GM12878 (cell line): Measurements from ENCODE around the gene SPAG16.

Experiments used
- EZH2 ChIP-seq: IDR thresholded peaks from 2 replicates; pipeline ENCODE4 v1.6.1; 2012; ENCODE audit warnings: low read depth, mild to moderate bottlenecking, control low read depth, inconsistent platforms, low read length, borderline replicate concordance; ENCODE audit not compliant: control insufficient read depth
- MYC ChIP-seq: IDR thresholded peaks from 2 replicates; pipeline ENCODE4 v1.6.1; 2011; ENCODE audit warnings: mild to moderate bottlenecking, low read length, moderate library complexity, inconsistent platforms; ENCODE audit not compliant: insufficient read depth, insufficient replicate concordance, insufficient read length, severe bottlenecking
- NFYB ChIP-seq: IDR thresholded peaks from 2 replicates; pipeline ENCODE4 v1.6.1; 2011; ENCODE audit warnings: low read depth, mild to moderate bottlenecking, low read length, improper control_type of control experiment, moderate library complexity; ENCODE audit not compliant: insufficient read depth
- POLR2A ChIP-seq: IDR thresholded peaks from 2 replicates; pipeline ENCODE4 v1.6.1; 2011; ENCODE audit warnings: low read depth, mild to moderate bottlenecking, low read length
- TF ChIP-seq, protein P1 (sequence below), 3 experiments: IDR thresholded peaks in 2 of 3; conservative IDR thresholded peaks in 1 of 3; 2 replicates each; pipeline ENCODE4 v1.5.1; 2011; ENCODE audit warnings: low read depth in 3 of 3, low read length in 3 of 3, mild to moderate bottlenecking in 3 of 3, control low read depth in 2 of 3, moderate library complexity in 2 of 3, inconsistent platforms in 1 of 3, mixed read lengths in 1 of 3; ENCODE audit not compliant: control insufficient read depth in 2 of 3, insufficient read depth in 1 of 3; ENCODE audit errors: extremely low read depth in 1 of 3

DNA sequence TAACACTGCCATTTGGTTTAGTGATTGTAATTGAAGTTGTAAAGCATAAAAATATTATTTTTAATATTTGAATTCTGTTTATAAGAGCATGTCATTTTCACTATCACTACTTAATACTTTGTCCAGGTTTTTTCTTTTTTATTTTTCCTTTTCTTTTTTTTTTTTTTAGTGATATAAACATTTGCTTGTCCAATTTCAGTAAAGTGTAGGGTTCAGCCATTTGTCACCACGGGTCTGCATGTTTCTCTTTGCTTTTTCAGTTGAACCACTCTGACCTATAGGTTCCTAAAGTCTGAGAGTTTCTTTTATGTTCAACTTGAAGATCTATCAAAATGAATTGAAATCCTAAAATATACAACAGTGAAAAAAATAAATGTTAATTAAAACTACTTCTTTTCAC is 48.5 kb upstream of the SPAG16 start:
- TF ChIP-seq NFYB (no peak), MYC (no peak), EZH2 (no peak), POLR2A (no peak)
- TF ChIP-seq, protein P1, sequence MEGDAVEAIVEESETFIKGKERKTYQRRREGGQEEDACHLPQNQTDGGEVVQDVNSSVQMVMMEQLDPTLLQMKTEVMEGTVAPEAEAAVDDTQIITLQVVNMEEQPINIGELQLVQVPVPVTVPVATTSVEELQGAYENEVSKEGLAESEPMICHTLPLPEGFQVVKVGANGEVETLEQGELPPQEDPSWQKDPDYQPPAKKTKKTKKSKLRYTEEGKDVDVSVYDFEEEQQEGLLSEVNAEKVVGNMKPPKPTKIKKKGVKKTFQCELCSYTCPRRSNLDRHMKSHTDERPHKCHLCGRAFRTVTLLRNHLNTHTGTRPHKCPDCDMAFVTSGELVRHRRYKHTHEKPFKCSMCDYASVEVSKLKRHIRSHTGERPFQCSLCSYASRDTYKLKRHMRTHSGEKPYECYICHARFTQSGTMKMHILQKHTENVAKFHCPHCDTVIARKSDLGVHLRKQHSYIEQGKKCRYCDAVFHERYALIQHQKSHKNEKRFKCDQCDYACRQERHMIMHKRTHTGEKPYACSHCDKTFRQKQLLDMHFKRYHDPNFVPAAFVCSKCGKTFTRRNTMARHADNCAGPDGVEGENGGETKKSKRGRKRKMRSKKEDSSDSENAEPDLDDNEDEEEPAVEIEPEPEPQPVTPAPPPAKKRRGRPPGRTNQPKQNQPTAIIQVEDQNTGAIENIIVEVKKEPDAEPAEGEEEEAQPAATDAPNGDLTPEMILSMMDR (IDR thresholded peaks at IDR 0.05 in 2 of 3, conservative IDR thresholded peaks at IDR 0.05 in 1 of 3; ENCODE audit: control insufficient read depth in 2 of 3, extremely low read depth in 1 of 3, insufficient read depth in 1 of 3, low read depth in 3 of 3, low read length in 3 of 3) = no peak
